OCI-LY3 (cell line): Measurements from ENCODE around the gene FANK1.
"Not testable (repeated sequence)": the region's sequence is repeated elsewhere in the genome, so short reads cannot be mapped to it uniquely, and the experiment has no call there.

Experiments used
- CTCF ChIP-seq: fragments of 200-600, 300-600 bp; sonication (generic); IDR thresholded peaks from 2 replicates; pipeline ENCODE4 v1.5.1; 2014; ENCODE audit warnings: antibody characterized with exemption, low read length, low read depth
- EZH2phosphoT487 ChIP-seq: fragments of 200-600 bp; shearing (Covaris generic); IDR thresholded peaks from 2 replicates; pipeline ENCODE4 v1.6.1; 2018; ENCODE audit warnings: antibody characterized with exemption, mixed run types, low read depth

GRCh38 chr10:125896088-125896934 lies at the start of gene FANK1:
- TF ChIP-seq CTCF, EZH2phosphoT487: not testable (repeated sequence)
